Neural progenitor cell (in vitro differentiated cells): ENCODE data around the gene PLXNB2.

Experiments
- CTCF ChIP-seq: fragments of 200-600 bp; sonication (generic); IDR thresholded peaks from 2 replicates; pipeline ENCODE4 v1.5.1; 2017; ENCODE audit warnings: antibody characterized with exemption, mild to moderate bottlenecking
- EZH2 ChIP-seq: fragments of 200-600 bp; sonication (generic); IDR thresholded peaks from 2 replicates; pipeline ENCODE4 v1.6.1; 2017; ENCODE audit warnings: antibody characterized with exemption, mild to moderate bottlenecking, moderate library complexity
- EZH2phosphoT487 ChIP-seq: fragments of 200-600 bp; sonication (generic); IDR thresholded peaks from 2 replicates; pipeline ENCODE4 v1.6.1; 2017; ENCODE audit warnings: antibody characterized with exemption

GRCh38 chr22:50325444-50326224 lies 18.2 kb upstream of the PLXNB2 start:
- TF ChIP-seq EZH2 (no peak), CTCF (no peak), EZH2phosphoT487 (no peak)
